GM04503 (cell line): ENCODE measurements around the gene HNF1A.
"Not testable (repeated sequence)": the region's sequence is repeated elsewhere in the genome, so short reads cannot be mapped to it uniquely, and the experiment has no call there.

Source experiments
- DNase-seq: peaks from one replicate; pipeline ENCODE4 v3.0.0-alpha.2; 2012; ENCODE audit warnings: low read depth

HNF1A gene, protein sequence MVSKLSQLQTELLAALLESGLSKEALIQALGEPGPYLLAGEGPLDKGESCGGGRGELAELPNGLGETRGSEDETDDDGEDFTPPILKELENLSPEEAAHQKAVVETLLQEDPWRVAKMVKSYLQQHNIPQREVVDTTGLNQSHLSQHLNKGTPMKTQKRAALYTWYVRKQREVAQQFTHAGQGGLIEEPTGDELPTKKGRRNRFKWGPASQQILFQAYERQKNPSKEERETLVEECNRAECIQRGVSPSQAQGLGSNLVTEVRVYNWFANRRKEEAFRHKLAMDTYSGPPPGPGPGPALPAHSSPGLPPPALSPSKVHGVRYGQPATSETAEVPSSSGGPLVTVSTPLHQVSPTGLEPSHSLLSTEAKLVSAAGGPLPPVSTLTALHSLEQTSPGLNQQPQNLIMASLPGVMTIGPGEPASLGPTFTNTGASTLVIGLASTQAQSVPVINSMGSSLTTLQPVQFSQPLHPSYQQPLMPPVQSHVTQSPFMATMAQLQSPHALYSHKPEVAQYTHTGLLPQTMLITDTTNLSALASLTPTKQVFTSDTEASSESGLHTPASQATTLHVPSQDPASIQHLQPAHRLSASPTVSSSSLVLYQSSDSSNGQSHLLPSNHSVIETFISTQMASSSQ

GRCh38 chr12:120978296-120979219 is at the start of gene HNF1A:
HNF1A (plus strand) TSS chr12:120978543; CDS start chr12:120978769, 226 bp downstream.
- no peak for DNase-seq

GRCh38 chr12:120928864-120929652 is 49.3 kb upstream of the HNF1A start:
- no peak for DNase-seq

DNA sequence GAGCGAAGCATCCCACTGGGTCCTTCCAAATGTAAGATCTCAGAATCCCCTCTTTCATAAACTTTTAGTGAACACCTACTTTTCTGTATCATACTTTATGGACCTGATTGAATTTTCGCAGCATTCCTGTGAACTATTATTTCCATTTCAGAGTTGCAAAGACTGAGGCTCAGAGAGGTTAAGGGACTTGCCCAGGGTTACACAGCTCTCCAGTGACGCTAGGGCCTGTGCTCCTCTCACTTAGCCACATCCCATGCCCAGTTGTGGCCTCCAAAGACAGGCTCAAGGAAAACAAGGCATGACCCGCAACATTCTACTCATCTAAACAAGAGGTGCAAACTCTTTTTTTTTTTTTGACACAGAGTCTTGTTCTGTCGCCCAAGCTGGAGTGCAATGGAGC is 48.3 kb upstream of the HNF1A start:
- DNase-seq, result no peak

DNA sequence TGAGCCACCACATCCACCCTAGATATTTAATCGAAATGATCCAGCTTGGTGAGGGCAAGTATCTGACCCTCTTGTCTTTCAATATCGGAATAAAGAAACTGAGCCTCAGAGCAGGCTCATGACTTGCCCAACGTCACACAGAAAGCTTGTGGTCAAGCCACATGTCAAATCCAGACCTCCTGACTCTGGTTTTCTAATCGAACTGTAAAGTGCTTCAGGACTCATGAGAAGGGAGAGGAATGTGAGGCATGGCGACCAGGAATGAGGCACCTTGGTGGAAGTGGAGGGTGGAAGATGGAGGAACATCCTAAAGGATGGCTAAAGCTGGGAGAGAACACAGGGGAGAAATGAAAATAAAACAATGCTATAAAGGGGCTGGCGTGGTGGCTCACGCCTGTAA is 46.3 kb upstream of the HNF1A start:
- no peak for DNase-seq

- DNase-seq, result no peak
These were observed 45.3 kb upstream of the HNF1A start for GRCh38 chr12:120932956-120933526.

- DNase-seq, result no peak
These were observed 44.6 kb upstream of the HNF1A start for GRCh38 chr12:120933786-120934185.

GRCh38 chr12:120936197-120936596 is 42.1 kb upstream of the HNF1A start:
- DNase-seq, result no peak

DNA sequence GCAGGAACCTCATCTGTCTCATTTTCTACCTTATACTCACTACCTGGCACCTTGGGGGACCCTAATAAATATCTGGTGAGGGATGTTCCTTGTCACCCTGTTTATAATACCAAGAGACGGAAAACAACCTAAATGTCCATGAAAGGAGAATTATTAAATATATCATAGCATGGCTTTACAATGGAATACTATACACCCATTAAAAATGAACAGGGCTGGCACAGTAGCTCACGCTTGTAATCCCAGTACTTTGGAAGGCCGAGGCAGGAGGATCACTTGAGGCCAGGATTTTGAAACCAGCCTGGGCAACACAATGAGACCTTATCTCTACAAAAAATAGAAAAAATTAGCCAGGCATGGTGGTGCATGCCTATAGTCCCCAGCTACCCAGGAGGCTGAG is 39.8 kb upstream of the HNF1A start:
- no peak for DNase-seq

GRCh38 chr12:120939523-120939922 is 38.8 kb upstream of the HNF1A start:
- no peak for DNase-seq

- DNase-seq, result no peak
These were observed 38.3 kb upstream of the HNF1A start for GRCh38 chr12:120940006-120940405.

GRCh38 chr12:120940799-120941198 is 37.5 kb upstream of the HNF1A start:
- peak; percentile 16 for DNase-seq

DNA sequence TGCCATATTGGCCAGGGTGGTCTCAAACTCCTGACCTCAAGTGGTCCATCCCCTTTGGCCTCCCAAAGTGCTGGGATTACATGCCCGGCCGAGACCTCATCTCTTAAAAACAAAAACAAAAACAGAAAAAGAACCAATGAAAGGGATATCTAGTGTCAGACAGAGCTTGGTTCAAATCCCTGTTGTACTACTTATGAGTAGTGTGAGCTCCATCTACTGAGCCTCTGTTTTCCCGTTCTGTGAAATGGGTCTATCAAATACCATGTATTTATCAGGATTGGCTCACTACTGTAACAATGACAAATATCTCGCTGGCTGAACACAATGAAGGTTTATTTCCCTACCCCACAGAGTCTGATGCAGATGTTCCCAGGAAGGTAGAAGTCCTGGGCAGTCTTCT is 36.9 kb upstream of the HNF1A start:
- DNase-seq, result no peak

DNA sequence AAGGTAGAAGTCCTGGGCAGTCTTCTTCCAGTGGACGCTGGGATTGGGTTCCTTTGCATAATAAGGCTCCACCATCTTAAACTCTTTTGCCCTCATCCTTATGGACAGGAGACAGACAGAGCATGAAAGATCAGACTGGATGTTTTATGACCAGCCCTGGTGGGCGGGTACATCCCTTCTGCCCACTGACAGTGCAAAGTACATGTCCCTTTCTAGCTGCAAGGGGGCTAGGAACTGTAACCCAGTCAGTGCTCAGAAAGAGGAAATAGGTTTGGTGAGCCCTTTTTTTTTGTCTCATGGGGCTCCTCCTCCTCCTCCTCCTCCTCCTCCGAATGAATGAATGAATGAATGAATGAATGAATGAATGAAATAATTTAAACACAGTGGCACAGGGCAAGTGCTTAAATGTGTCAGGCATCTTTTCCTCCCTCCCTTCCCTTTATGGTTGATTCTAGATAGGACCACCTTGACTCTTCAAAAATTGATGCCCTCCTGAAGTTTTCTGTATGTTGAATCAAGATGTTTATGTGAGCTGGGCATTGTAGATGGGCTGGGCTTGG is 36.4 kb upstream of the HNF1A start:
- no peak for DNase-seq

- no peak for DNase-seq
These were observed 34.9 kb upstream of the HNF1A start for GRCh38 chr12:120943482-120943881.

DNA sequence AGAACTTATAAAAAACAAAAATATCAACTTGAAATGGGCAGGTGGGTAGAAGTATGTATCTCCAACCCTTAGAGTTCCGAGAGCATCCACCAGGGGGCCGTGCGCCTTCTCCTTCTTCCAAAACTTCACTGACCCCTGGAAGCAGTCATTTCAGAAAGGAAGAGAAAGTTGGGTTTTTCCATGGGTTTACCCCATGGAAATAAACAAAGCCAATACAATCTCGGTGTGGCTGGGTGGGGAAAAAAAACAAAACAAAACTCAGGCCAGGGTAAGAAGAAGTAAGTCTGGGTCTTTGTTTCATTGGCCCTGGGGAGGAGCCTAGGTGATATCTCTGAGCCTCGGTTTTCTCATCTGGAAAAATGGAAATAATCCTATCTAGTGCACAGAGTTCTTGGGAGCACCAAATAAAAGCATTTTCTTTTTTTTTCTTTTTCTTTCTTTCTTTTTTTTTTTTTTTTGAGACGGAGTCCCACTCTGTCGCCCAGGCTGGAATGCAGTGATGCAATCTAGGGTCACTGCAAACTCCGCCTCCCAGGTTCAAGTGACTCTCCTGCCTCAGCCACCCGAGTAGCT is 33.6 kb upstream of the HNF1A start:
- DNase-seq, result no peak

- DNase-seq, result not testable (repeated sequence)
These were observed 32.8 kb upstream of the HNF1A start for GRCh38 chr12:120945516-120945915.

GRCh38 chr12:120950260-120950799 is 28.0 kb upstream of the HNF1A start:
- DNase-seq, result not testable (repeated sequence)

DNA sequence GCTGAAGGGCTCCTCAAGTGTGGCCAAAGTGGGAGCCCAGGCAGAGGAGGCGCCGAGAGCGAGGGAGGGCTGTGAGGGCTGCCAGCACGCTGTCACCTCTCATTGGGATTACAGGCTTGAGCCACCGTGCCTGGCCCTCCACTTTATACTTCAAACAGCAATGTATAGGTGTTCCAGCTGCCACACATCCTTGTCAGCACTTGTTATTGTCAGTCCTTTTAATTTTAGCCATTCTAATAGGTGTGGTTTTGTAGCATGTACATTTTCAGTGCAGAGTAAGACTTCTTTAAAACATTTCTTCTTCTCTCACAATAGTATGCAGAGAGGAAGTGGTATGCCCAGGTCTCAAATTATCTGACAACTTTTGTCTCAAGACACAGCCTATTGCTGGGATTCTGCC is 27.5 kb upstream of the HNF1A start:
- DNase-seq, result no peak

GRCh38 chr12:120955232-120955631 is 23.1 kb upstream of the HNF1A start:
- no peak for DNase-seq

GRCh38 chr12:120956579-120957300 is 21.6 kb upstream of the HNF1A start:
- no peak for DNase-seq
